Ovary (tissue), 3 donors: ENCODE results near the gene SRRM5.

Experiments used
- CTCF ChIP-seq, 3 donors: fragments of 450-650 bp in 2 of 3; fragments of 200-600 bp in 1 of 3; IDR thresholded peaks; one replicate each; pipeline versions ENCODE4 v1.5.1 to v1.8.0; 2016 to 2022; ENCODE audit warnings: antibody characterized with exemption in 3 of 3, mild to moderate bottlenecking in 1 of 3
- POLR2A ChIP-seq: fragments of 450-650 bp; IDR thresholded peaks from one replicate; pipeline ENCODE4 v1.6.1; 2017; ENCODE audit warnings: antibody characterized with exemption, mild to moderate bottlenecking, moderate library complexity
- donor health status: DM: no; HTN: no; CAD: no.

GRCh38 chr19:43660301-43660970 is 48.5 kb downstream of the SRRM5 start:
- TF ChIP-seq CTCF (IDR thresholded peaks at IDR 0.05) (no peak), POLR2A (no peak)
